OCI-LY7 (cell line): Measurements from ENCODE around the gene TIAL1. TPM values are rescaled to one million over a fixed set of nuclear protein-coding genes. Genes with fewer than 3 reads are reported as not detected.

Experiments
- BruUV-seq: library from RNA; stranded (reverse); fragments of 400-500 nt; replicated peaks from 2 replicates; lab custom pipeline; 2021; lab: Mats Ljungman, UMichigan
- CTCF ChIA-PET: fragments of 300-600 bp; sonication (Branson Sonifier 250); formaldehyde crosslinking; loops from one replicate; lab custom pipeline; 2022; ENCODE audit warnings: antibody characterized with exemption; ENCODE audit not compliant: unreplicated experiment; lab: Charles Lee
- POLR2A ChIA-PET: fragments of 300-600 bp; sonication (Branson Sonifier 250); formaldehyde crosslinking; loops from one replicate; lab custom pipeline; 2022; ENCODE audit warnings: antibody characterized with exemption; lab: Charles Lee
- DNase-seq: peaks from one replicate; pipeline ENCODE4 v3.0.0-alpha.2; 2015; ENCODE audit warnings: low spot score
- H2AFZ ChIP-seq: fragments of 200-600 bp; sonication (generic), shearing (Covaris generic); 2 replicates; pipeline ENCODE4 v1.6.1; 2014; ENCODE audit warnings: mild to moderate bottlenecking, antibody characterized with exemption, low read length, moderate library complexity
- H3K27ac ChIP-seq: fragments of 200-600 bp; sonication (generic); 2 replicates; pipeline ENCODE4 v1.5.1; 2014; ENCODE audit warnings: mixed run types, low read depth, mild to moderate bottlenecking, moderate library complexity, low read length, inconsistent platforms; ENCODE audit not compliant: poor library complexity, severe bottlenecking
- H3K36me3 ChIP-seq: fragments of 200-600 bp; sonication (generic); 2 replicates; pipeline ENCODE4 v1.6.1; 2014; ENCODE audit warnings: mild to moderate bottlenecking, antibody characterized with exemption, low read length, moderate library complexity, mixed read lengths; ENCODE audit not compliant: insufficient read depth
- H3K4me1 ChIP-seq: fragments of 200-600 bp; sonication (generic); 2 replicates; pipeline ENCODE4 v1.5.1; 2014; ENCODE audit warnings: mild to moderate bottlenecking, low read length; ENCODE audit not compliant: insufficient read depth, poor library complexity, severe bottlenecking
- H3K4me2 ChIP-seq: fragments of 200-600 bp; sonication (generic); 2 replicates; pipeline ENCODE4 v1.6.1; 2014; ENCODE audit warnings: mild to moderate bottlenecking, low read length
- H3K4me3 ChIP-seq: fragments of 200-600 bp; sonication (generic); 2 replicates; pipeline ENCODE4 v1.5.1; 2014; ENCODE audit warnings: mild to moderate bottlenecking, low read depth, low read length; ENCODE audit not compliant: poor library complexity, severe bottlenecking
- H3K79me2 ChIP-seq: fragments of 200-600 bp; sonication (generic); 2 replicates; pipeline ENCODE4 v1.6.1; 2016; ENCODE audit warnings: low read depth, mild to moderate bottlenecking, low read length, moderate library complexity, mixed read lengths; ENCODE audit not compliant: insufficient read depth
- H3K9me2 ChIP-seq: fragments of 200-600 bp; sonication (generic); 2 replicates; pipeline ENCODE4 v1.6.1; 2016; ENCODE audit warnings: mild to moderate bottlenecking, low read length, mixed read lengths; ENCODE audit not compliant: insufficient read depth
- H3K9me3 ChIP-seq: fragments of 200-600 bp; sonication (generic); 2 replicates; pipeline ENCODE4 v1.6.1; 2014; ENCODE audit warnings: mild to moderate bottlenecking, mixed run types, low read length, mixed read lengths
- H4K20me1 ChIP-seq: fragments of 200-600 bp; sonication (generic); 2 replicates; pipeline ENCODE4 v1.6.1; 2014; ENCODE audit warnings: mild to moderate bottlenecking, antibody characterized with exemption, low read length, moderate library complexity, mixed read lengths; ENCODE audit not compliant: insufficient read depth
- CTCF ChIP-seq: fragments of 200-600 bp; sonication (generic); conservative IDR thresholded peaks from 2 replicates; pipeline ENCODE4 v1.5.1; 2014; ENCODE audit warnings: mild to moderate bottlenecking, antibody characterized with exemption, low read length, moderate library complexity, mixed read lengths
- EZH2phosphoT487 ChIP-seq: fragments of 200-600 bp; sonication (generic); IDR thresholded peaks from 2 replicates; pipeline ENCODE4 v1.6.1; 2018; ENCODE audit warnings: low read depth, borderline replicate concordance, mild to moderate bottlenecking, mixed run types, antibody characterized with exemption, low read length, moderate library complexity, mixed read lengths
- intact Hi-C: fragments of 100-400 bp; cut with micrococcal nuclease; formaldehyde crosslinking; loops from one replicate; pipeline ENCODE4 v1.10.0; 2022; ENCODE audit not compliant: unreplicated experiment
- total RNA-seq, 2 experiments: library from RNA; depleted of rRNA in 1 of 2; stranded (reverse); fragments of >200 nt in 1 of 2; shearing (Covaris generic) in 1 of 2; gene quantifications; 2 replicates each; pipeline ENCODE4 v1.2.3, GENCODE V29; 2014 to 2022

The TIAL1 gene
- total RNA-seq, 2 experiments from 2014 or later, result 61.1 to 172 TPM

DNA sequence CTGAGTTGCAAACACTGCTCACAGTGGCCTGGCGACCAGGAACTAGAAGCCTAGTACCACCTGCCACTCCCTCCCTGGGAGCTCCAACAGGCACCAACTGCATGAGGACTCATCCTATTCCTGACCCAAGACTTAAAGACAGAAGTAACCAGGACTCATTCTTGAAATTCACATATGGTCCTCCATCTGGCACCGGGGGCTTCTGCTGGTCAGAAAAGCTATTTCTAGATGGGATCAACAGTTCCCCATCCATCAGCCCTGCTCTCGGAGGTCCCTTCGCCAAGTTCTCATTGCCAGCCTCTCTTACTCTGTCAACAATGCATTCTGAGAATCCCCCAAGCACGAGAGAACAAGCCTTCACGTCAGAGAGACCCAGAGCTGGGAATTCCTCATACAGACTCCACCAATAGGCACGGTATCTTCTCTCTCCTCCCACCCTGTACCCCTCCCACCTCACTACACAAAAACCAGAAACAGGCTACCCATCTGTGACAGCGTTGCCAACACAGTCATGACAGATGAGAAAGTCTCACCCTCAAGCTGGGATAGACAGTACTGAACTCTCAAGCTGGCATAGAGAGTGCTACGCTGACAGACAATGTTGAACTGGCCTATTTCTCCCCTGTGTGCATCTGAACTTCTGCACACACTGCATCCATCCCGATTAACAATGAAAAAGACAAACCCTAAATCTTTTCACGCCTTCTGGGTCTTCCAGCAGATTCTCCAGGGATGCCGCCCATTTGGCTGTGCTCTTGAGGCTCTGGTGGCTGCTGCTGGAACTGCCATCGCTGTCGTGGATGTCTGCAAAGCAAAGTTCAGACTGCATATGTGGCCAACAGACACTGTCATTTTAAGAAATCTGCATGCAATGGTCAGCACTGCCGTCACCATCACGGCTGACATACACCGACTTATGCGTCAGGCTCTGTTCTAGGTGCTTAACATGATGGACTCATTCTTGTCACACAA, 69.9 kb downstream of the TIAL1 start:
- H3K4me3 ChIP-seq, result no peak overlapping the region
- no peaks in the 10 kb centered on the region for H3K9me3 ChIP-seq
- H3K36me3 ChIP-seq, result peaks cover 9% of the 10 kb centered on the region; the same call in 1 of the 2 replicates
- H3K4me1 ChIP-seq, result no peaks in the 10 kb centered on the region
- H3K79me2 ChIP-seq, result no peaks in the 10 kb centered on the region
- H2AFZ ChIP-seq, result no peak overlapping the region
- intact Hi-C loops, result no loop called here
- BruUV-seq, result no TSS peak
- ChIA-PET POLR2A (interaction anchor here (0.7 kb wide), 1 partner anchor 272 kb away, joined by 3 read pairs; no protein-coding TSS in a partner anchor), CTCF (no interaction called here)
- DNase-seq, result no peak
- TF ChIP-seq CTCF (no peak), EZH2phosphoT487 (no peak)
- no peak overlapping the region for H3K4me2 ChIP-seq
- H3K9me2 ChIP-seq, result no peaks in the 10 kb centered on the region
- H3K27ac ChIP-seq, result no peak overlapping the region
- no peaks in the 10 kb centered on the region for H4K20me1 ChIP-seq

DNA sequence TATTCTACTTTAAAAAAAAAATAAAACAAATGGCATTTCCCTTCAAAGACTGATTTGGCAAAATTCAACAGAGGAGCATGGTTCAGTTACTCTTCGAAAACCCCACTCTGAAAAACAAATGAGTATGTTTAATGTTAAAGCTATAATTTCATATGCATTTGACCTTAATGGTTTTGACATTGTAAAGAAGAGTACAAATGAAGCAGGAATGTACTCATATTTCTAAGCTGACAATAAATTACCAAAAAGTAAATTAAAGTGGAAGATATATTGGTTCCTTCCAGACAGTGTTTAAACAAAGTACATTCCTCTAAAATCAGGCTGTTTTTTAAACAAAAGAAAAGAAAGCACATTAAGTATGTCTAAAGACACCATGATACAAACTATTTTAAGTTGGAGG, 70.6 kb downstream of the TIAL1 start:
- DNase-seq, result no peak
- Histone ChIP-seq H3K36me3 (peaks cover 13% of the 10 kb centered on the region; the same call in 1 of the 2 replicates), H3K79me2 (no peaks in the 10 kb centered on the region), H2AFZ (no peak overlapping the region), H3K4me2 (no peak overlapping the region), H3K9me2 (no peaks in the 10 kb centered on the region), H4K20me1 (no peaks in the 10 kb centered on the region), H3K27ac (no peak overlapping the region), H3K9me3 (no peaks in the 10 kb centered on the region), H3K4me1 (no peaks in the 10 kb centered on the region), H3K4me3 (no peak overlapping the region)
- ChIA-PET POLR2A (interaction anchor here (0.7 to 1.3 kb wide), 2 partner anchors 15 to 271 kb away, joined by 3 read pairs; no protein-coding TSS in a partner anchor), CTCF (no interaction called here)
- no peak for TF ChIP-seq CTCF
- no peak for TF ChIP-seq EZH2phosphoT487
- intact Hi-C loops, result no loop called here
- no TSS peak for BruUV-seq

- Histone ChIP-seq H3K27ac (no peak overlapping the region), H3K9me3 (no peaks in the 10 kb centered on the region), H3K9me2 (no peaks in the 10 kb centered on the region), H4K20me1 (no peaks in the 10 kb centered on the region), H3K36me3 (peaks cover 13% of the 10 kb centered on the region; the same call in 1 of the 2 replicates), H3K4me3 (no peak overlapping the region), H3K4me1 (no peaks in the 10 kb centered on the region), H3K79me2 (no peaks in the 10 kb centered on the region), H2AFZ (no peak overlapping the region), H3K4me2 (no peak overlapping the region)
- intact Hi-C loops, result no loop called here
- POLR2A ChIA-PET, result interaction anchor here (0.6 to 1.3 kb wide), 2 partner anchors 16 to 46 kb away, joined by 3 to 5 read pairs; no protein-coding TSS in a partner anchor
- DNase-seq, result no peak
- TF ChIP-seq CTCF, result no peak
- TF ChIP-seq EZH2phosphoT487, result no peak
- CTCF ChIA-PET, result no interaction called here
- no TSS peak for BruUV-seq
Observed at GRCh38 chr10:119525116-119525515, 71.6 kb downstream of the TIAL1 start.
